Measurements from ENCODE around the gene IPO8. TPM values are rescaled to one million over a fixed set of nuclear protein-coding genes. Genes with fewer than 3 reads are reported as not detected.

IPO8 gene
- total and polyA plus RNA-seq, 2 of the 8 experiments (the other 6 are each of a cell fraction or from before 2014, with no cell fraction given), result 7.2 to 59.8 TPM

- Histone ChIP-seq H3K18ac (ENCODE audit: extremely low read depth, low read length) (no peak overlapping the region), H2BK15ac (ENCODE audit: low read length) (no peak overlapping the region), H2BK12ac (ENCODE audit: low read depth, low read length) (no peak overlapping the region), H3K23me2 (ENCODE audit: low read depth, low read length) (peaks cover 15% of the 10 kb centered on the region), H3K79me2 (ENCODE audit: control insufficient read depth in 1 of 2, insufficient read depth in 2 of 2, low read length in 2 of 2) (peaks cover 0 to 38% of the 10 kb centered on the region in 2 experiments; a peak in 2 of 4 replicates), H3K4ac (replicated peaks; ENCODE audit: insufficient read length, low read depth, low read length) (no peak overlapping the region), H2BK5ac (ENCODE audit: low read depth, low read length) (no peak overlapping the region), H3K4me3 (ENCODE audit: extremely low read depth in 1 of 4, insufficient read depth in 2 of 4, low read depth in 3 of 4, low read length in 4 of 4) (no peak overlapping the region), H3K9ac (replicated peaks in 1 of 4; ENCODE audit: extremely low read depth in 1 of 4, low read depth in 3 of 4, low read length in 3 of 4) (no peak overlapping the region), H4K5ac (ENCODE audit: insufficient read length, low read depth, low read length) (no peak overlapping the region), H4K8ac (ENCODE audit: extremely low read depth, insufficient read depth, low read length) (no peak overlapping the region), H2BK120ac (replicated peaks; ENCODE audit: low read depth, low read length) (no peak overlapping the region), H3K9me3 (ENCODE audit: insufficient read depth in 2 of 2, low read depth in 1 of 2, low read length in 1 of 2) (no peaks in the 10 kb centered on the region), H3K23ac (ENCODE audit: insufficient read length) (no peak overlapping the region), H2AFZ (ENCODE audit: low read length) (no peak overlapping the region), H4K91ac (replicated peaks; ENCODE audit: insufficient read length, low read length) (no peak overlapping the region), H2AK5ac (ENCODE audit: low read depth, low read length) (no peak overlapping the region), H4K20me1 (replicated peaks in 1 of 2; ENCODE audit: control insufficient read depth in 1 of 2, insufficient read depth in 2 of 2, low read length in 2 of 2) (peaks cover 0 to 11% of the 10 kb centered on the region in 2 experiments), H3K27me3 (replicated peaks in 1 of 4; ENCODE audit: control insufficient read depth in 3 of 4, extremely low read depth in 1 of 4, insufficient read depth in 3 of 4, low read length in 3 of 4) (no peaks in the 10 kb centered on the region), H3K14ac (ENCODE audit: insufficient read length) (no peak overlapping the region), H3K4me1 (replicated peaks in 1 of 4; ENCODE audit: control insufficient read depth in 3 of 4, insufficient read depth in 4 of 4, low read length in 3 of 4) (peaks cover 0 to 4% (median 2%) of the 10 kb centered on the region in 4 experiments; a peak in 5 of 7 replicates), H2BK20ac (ENCODE audit: low read length) (no peak overlapping the region), H3K36me3 (ENCODE audit: control insufficient read depth in 2 of 4, insufficient read depth in 4 of 4, low read length in 3 of 4) (no peaks in the 10 kb centered on the region), H3K4me2 (ENCODE audit: insufficient read depth in 1 of 2, low read depth in 2 of 2, low read length in 2 of 2) (no peak overlapping the region; a peak in 1 of 4 replicates), H3K79me1 (ENCODE audit: low read depth, low read length) (peaks cover 6% of the 10 kb centered on the region; the same call in 1 of the 2 replicates), H3K27ac (ENCODE audit: low read depth, low read length) (no peak overlapping the region), H3K56ac (replicated peaks; ENCODE audit: insufficient read length, low read depth, low read length) (no peak overlapping the region)
- FAIRE-seq, result no peak
- WGBS, 2 experiments (ENCODE audit: extremely low coverage in 1 of 2, insufficient coverage in 1 of 2, insufficient read length in 1 of 2, insufficient replicate concordance in 2 of 2, low coverage in 1 of 2, low lambda C conversion rate in 2 of 2, missing lambda C conversion rate in 1 of 2), result 95% methylated on average over 5 of the region's 5 CpGs; no CpG with 5 or more reads in 1 of the 2 experiments
- DNase-seq (ENCODE audit: low read depth in 1 of 2, low spot score in 2 of 2), result no peak
- no peak for TF ChIP-seq MAX (IDR thresholded peaks at IDR 0.05)
- no peak for TF ChIP-seq CBX5 (IDR thresholded peaks at IDR 0.05; ENCODE audit: low read depth, low read length)
- TF ChIP-seq SRF (IDR thresholded peaks at IDR 0.05; ENCODE audit: low read depth, low read length), result no peak
- TF ChIP-seq POLR2A (IDR thresholded peaks at IDR 0.05; ENCODE audit: control extremely low read depth in 1 of 2, low read depth in 2 of 2, low read length in 2 of 2), result no peak
- no peak for TF ChIP-seq FOSL1 (IDR thresholded peaks at IDR 0.05; ENCODE audit: insufficient read depth, low read depth, low read length)
- no peak for TF ChIP-seq NANOG (IDR thresholded peaks at IDR 0.05; ENCODE audit: insufficient read depth, low read depth, low read length, poor library complexity, severe bottlenecking)
- TF ChIP-seq BCL11A (IDR thresholded peaks at IDR 0.05; ENCODE audit: low read depth in 2 of 2, low read length in 2 of 2), result no peak
- no peak for TF ChIP-seq USF2 (IDR thresholded peaks at IDR 0.05; ENCODE audit: low read length)
- TF ChIP-seq POU5F1 (IDR thresholded peaks at IDR 0.05; ENCODE audit: low read depth, low read length), result no peak
- ChIA-PET POLR2A (ENCODE audit: partially characterized antibody) (no interaction called here), CTCF (ENCODE audit: partially characterized antibody) (no interaction called here)
Observed at GRCh38 chr12:30692470-30692869, 3.2 kb downstream of the IPO8 start.
